Activated naive CD4-positive, alpha-beta T cell treated with Interleukin-2 at 50 U/mL for 16 hours (primary cell): ENCODE measurements around the gene IFT81.
"Not testable (repeated sequence)": the region's sequence is repeated elsewhere in the genome, so short reads cannot be mapped to it uniquely, and the experiment has no call there.

ENCODE experiments used
- DNase-seq: peaks from one replicate; pipeline ENCODE4 v3.0.0-alpha.2; 2020

Gene IFT81, protein sequence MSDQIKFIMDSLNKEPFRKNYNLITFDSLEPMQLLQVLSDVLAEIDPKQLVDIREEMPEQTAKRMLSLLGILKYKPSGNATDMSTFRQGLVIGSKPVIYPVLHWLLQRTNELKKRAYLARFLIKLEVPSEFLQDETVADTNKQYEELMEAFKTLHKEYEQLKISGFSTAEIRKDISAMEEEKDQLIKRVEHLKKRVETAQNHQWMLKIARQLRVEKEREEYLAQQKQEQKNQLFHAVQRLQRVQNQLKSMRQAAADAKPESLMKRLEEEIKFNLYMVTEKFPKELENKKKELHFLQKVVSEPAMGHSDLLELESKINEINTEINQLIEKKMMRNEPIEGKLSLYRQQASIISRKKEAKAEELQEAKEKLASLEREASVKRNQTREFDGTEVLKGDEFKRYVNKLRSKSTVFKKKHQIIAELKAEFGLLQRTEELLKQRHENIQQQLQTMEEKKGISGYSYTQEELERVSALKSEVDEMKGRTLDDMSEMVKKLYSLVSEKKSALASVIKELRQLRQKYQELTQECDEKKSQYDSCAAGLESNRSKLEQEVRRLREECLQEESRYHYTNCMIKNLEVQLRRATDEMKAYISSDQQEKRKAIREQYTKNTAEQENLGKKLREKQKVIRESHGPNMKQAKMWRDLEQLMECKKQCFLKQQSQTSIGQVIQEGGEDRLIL

DNA sequence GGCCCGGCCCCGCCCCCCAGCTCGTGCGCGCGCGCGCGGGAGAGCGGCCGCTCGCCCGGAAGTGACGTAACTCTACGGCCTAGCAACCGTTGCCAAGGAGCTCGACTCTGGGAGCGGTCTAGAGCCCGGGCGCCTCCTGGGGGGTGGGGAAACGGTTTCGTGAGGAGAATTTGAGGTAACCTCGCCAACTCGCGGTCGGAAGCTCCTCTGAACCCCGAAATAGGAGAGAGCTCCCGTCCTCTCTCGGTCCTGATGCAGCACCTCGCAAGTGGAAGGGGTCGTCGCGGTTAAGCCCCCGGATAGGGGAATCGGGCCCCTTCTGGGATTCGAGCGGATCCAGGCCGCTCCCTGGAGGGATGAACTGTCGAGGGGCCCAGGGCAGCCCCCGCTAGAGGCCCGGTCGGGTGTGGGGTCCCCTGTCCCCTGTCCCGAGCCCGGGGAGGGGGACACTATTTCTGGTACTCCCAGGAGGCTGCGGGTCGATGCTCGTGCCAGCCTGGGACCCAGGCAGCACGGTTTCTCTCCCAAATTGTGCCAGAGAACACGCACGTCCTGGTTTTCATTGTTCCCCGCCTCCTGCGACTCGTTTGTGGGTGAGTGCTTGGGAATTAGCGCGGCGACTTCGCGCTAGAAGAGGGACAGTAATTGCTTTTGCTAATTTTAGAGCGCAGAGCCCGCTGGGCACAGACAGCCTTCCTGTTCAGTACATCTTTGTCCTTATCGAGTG, at the start of gene IFT81:
IFT81 (plus strand) TSS at position 89 of the 727 bp plus-strand sequence. CDS start 3,024 bp downstream, outside the sequence.
- peak; percentile 93 for DNase-seq

DNA sequence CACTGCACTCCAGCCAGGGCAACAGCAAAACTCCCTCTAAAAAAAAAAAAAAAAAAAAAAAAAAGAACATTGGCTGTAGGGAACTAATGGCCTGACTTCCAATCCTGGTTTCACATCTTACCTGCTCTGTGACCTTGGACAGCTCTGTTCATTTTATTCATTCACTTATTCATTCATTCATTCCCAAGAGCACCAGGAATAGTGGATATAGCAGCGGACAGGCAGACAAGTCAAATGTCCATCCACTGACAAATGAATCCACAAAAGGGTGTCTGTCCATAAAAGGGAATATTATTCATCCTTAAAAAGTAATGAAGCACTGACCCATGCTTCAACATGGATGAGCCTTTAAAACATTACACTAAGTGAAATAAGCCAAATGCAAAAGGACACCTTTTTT, 48.3 kb upstream of the IFT81 start:
- DNase-seq = no peak

DNA sequence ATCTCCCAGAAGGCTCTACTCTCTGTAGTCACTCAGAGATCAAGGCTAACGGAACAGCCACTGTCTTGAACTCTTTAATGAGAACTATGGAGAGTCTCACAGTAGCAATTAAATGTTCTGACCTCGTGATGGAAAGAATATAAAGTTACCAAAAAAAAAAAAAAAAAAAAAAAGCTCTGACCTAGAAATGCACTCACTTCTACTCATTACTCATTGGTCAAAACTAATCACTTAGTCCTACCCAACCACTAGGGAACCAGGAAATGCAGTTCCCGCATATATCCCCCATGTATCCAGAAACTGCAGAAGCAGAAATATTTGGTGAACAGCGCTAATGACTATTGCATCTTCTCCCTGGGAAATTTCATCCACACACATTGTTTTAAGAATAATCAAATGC, 46.4 kb upstream of the IFT81 start:
- no peak for DNase-seq

DNA sequence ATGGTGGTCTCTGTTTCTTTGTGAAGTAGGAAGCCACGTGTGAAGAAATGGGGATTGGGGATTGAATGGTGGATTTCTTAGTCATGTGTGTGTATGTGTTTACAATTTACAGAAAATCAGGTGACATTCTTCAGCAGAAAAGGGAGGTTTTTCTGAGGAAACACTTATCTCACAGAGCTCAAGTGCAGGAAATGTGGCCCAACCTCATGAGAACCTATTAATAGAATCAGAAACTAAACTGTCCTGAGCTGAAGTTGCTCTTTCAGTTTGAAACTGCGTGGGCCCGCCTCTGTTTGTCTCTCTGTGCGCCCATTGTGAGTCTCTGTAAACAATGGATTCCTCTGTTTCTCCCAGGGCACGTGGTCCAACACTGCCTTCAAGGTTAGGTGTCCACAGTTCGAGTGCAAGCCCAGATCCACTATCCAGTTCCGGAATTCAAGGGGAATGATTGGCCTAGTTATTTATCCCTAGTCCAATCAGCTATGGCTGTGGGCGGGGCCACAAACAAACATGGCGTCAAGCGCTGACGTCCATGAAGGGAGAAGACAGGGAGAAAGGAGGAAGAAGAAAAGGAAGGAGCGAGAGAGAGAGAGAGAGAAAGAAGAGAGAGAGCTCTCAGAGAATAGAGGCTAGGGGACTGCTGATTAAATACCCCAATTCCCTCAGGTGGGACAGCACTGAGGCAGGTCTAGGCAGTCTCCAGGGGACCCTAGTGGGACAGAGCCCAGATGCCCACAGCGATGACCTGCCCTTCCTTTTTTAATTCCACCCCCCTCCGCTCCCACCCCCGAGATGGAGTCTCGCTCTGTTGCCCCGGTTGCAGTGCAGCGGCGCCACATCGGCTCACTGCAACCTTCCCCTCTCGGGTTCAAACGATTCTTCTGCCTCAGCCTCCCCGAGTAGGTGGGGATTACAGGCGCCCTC, 44.4 kb upstream of the IFT81 start:
- peak; percentile 78 for DNase-seq

DNA sequence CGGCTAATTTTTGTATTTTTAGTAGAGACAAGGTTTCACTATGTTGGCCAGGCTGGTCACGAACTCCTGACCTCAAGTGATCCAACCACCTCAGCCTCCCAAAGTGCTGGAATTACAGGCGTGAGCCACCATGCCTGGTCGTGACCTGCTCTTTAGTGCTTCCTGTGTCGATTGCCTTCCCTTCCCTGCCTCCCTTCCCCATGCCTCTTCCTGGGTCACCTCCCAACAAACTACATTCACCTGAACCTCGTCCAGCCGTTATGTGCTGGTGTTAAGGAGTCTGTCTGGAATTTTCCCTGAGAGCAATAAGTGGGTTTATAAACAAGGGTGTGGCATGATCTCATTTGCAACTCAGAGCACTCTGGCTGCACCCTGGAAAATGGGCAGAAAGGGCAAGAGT, 43.7 kb upstream of the IFT81 start:
- DNase-seq = no peak

DNA sequence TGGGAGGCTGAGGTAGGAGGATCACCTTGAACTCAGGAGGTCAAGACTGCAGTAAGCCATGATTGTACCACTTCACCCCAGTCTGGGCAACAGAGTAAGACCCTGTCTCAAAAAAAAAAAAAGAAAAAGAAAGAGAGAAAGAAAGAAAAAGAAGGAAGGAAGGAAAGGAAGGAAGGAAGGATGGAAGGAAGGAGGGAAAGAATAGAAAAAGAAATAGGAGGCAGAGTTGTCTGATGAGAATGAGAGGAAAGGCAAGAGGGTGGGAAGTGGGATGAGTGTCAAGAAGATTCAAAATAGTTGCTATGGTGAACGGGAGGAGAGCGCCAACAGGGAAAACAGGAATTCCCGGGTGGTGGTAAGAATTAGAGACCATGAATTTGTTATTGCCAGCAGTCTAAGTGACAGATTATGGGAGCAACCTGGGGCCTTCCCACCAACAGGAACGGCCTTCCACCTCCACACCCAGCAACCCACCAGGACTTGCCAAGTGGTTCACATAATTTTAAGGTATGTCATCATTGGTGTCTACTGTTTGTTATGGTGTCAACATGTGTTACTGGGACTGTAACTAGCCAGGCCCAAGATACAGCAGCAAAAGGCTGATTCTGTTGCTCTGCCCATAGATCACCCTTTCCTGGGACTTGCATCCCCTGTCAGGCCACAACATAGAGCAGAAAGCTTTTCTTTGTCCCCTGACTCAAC, 39.7 kb upstream of the IFT81 start:
- DNase-seq = no peak

DNA sequence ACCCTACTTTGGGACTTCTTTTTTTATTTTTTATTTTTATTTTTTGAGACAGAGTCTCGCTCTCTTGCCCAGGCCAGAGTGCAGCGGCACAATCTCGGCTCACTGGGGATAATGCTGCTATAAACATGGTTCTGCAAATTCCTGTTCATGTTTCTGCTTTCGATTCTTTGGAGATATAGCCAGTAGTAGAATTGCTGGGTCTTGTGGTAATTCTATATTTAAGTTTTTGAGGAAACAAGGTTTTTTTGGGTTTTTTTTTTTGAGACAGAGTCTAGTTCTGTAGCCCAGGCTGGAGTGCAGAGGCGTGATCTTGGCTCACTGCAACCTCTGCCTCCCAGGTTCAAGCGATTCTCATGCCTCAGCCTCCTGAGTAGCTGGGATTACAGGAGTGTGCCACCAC, 35.9 kb upstream of the IFT81 start:
- not testable (repeated sequence) for DNase-seq

DNA sequence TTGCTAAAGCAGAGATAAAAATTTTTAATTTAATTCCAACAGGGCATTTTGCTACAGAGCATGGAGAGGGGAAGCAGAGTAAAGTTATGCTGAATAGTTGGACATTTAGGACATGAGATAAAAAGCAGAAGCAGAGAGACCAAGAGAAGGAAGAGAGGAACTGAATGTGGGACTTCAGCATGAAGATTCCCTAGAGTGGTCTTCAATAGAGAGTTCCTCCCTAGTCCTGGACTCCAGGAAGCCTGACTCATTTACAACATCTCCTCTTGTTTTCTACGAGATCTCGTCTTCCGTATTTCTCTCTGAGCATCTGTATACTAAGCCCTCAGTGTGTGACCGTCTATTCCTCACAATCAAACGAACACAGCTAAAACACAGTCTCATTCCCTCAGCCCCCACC, 35.2 kb upstream of the IFT81 start:
- no peak for DNase-seq

DNA sequence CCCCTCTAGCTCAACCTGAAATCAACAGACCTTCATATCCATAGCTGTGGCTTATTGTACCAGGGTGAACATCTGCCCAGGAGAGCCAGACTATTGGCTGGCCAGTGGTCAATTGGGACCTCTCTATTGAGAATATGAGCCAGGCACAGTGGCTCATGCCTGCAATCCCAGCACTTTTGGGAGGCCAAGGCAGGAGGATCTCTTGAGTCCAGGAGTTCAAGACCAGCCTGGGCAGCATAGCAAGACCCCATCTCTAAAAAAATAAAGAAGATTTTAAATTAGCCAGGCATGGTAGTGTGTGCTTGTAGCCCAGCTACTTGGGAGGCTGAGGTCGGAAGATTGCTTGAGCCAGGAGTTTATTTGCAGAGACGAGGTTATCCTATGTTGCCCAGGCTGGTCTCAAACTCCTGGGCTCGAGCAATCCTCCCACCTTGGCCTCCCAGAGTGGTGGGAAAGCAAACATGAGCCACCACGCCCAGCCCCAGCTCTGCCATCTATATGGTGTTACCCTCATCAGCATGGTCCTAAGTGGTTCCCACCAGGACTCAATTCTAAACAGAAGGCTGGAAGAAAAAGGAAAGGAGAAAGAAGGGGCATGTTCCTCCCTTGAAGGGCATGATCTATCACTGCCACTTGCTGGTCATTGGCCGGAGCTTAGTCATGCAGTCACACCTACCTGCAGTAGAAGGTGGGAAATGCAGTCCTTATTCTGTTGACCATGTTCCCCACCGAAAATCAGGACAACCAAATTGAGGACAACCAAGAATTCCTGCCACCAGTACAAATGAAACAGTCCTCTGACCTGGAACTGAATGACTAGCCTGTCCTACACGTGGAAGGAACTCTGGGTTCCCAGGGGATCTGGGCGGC, 33.7 kb upstream of the IFT81 start:
- no peak for DNase-seq

DNA sequence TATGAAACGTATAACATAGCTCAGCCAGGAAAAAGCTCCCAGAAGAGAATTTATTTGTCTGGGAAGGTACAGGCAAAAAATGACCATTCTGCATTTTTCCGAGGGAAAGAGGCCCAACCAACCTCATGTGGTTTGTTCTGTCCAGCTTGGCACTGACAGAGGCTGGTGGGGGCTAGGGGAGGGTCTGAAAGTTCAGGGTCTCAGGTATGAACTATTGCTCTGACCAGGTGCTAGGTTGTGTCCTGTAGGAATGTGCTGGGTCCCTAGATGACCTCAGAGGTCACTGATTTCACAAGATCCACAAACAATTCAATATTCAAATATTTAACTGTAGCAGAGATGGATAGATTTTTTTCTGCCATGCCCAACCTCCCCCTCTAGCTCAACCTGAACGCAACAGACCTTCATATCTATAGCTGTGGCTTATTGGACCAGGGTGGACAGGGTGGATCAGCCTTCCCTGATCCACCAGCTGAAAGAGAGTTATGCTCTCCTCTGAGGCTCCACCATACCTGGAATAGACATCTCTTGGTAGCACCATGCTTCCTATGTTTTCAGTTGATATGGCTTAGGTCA, 32.9 kb upstream of the IFT81 start:
- no peak for DNase-seq

DNA sequence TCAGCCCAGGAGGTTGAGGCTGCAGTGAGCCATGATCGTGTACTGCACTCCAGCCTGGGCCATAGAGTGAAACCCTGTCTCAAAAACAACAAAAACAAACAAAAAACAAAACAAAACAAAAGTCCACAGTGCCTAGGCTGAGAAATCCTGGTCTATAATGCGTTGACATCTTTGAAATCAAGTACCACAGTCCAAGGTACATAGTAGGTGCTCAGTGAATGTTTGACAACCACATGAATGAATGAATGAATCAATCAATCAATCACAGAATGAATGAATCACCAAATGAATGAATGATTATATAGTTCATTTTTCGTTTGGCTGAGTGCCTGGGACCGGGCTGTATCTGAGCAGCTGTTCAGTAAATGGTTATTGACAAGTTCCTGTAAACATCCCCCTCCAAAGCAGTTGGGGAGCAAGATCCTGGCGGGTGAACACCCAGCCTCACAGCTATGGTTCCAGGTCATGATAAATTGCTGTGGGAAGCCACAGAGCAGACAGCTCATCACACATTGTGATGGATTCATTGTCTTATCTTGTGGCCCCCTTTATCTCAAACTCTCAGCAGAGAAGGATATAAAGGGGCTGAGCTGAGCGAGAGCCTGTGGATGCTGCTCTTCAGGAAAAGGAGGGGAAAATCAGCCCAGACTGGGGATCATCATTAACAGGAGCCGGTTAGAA, 30.4 kb upstream of the IFT81 start:
- no peak for DNase-seq

DNA sequence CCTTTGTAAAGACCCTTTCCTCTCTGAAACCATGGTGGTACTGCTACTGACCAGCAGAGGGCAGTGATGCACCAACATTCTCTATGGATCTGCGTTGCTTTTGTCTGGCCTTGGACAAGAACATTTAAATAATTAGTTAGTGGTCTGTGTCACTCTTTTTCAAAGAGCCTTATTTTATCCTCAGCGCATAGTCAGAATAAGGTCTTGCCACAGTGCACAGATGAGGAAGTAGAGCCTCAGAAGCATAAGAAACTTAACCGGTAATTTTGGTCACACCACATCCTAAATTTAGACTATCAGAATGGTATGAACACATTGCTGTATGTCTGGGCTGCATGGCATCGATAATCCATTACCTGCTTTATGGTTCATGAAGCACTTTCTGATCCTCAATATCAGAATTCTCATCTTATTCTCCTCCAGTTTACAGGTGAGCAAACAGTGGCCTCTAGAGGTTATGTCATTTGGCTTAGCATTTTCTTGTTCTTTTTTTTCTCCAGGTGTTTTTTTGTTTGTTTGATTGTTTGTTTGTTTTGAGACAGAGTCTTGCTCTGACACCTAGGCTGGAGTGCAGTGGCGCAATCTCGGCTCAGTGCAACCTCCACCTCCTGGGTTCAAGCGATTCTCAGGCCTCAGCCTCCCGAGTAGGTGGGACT, 23.7 kb upstream of the IFT81 start:
- DNase-seq = peak; percentile 59

DNA sequence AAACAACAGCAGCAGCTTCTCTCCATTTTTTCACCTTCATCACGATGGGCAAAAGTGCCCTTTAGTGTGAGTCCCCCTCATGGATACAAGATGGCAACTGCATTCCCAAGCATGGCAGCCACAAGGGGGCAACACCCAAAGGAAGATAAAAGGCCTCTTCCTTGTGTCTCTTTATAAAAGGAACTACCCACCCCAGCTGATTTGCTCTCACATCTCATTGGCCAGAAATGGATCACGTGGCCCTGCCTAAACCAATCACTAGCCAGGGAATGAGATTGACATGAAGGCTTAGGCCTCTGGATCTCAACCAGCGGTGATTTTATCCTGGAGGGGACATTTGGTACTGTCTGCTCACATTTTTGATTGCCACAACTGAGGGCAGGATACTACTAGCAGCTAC, 21.9 kb upstream of the IFT81 start:
- DNase-seq = peak; percentile 39

DNA sequence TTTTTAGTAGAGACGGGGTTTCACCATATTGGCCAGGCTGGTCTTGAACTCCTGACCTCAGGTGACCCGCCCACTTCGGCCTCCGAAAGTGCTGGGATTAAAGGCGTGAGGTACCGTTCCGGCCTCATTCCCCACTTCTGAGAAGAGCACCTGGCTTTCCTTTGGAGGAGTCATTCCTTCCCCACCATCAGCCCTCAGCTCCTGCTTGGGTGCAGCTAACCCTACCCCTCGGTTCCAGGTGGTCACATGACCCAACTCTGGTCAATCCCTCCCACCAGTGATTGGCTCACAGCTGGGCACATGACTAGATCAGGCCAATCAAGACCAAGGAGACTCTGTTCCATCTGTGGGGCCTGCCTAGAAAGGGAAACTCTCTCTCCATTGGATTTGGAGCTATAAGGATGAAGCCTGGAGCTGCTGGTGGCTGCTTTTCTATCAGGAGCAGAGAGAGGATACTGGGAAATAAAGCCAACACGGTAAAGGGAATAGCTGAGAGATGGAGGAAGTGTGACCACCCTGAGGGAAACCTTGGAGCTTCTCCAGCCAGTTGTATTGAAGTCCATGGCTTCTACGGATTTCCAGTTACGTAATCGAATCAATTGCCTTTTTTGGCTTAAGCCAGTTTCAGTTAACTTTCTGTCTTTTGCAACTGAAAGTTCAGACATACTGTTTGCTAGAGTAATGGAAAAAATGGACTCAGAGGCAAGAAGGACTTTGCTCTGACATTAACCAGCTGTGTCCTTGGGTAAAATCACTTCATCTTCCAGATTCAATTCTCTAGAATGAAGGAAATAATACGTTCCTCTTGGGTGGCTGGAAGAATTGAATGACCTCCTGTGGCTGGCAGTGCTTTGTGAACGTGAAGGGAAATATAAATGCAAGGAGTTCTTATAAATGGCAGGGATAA, 19.7 kb upstream of the IFT81 start:
- no peak for DNase-seq

DNA sequence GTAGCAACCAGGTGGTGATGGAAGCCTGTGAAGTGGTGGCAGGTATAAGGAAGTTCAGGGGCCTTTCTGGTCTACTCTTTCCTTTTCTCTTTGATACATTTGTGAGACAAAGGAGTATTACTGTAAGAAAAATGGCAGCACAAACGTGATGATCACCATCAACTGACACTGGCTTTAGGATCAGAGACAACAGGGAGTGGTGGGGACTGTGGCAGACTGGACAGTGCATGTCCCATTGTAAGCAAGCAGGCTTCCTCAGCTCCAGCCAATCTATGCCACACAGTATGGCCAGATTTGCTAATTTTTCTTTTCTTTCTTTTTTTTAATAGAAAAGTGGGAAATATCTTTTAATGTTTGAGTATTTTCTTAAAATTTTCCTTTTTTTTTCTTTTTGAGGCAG, 19.0 kb upstream of the IFT81 start:
- no peak for DNase-seq

DNA sequence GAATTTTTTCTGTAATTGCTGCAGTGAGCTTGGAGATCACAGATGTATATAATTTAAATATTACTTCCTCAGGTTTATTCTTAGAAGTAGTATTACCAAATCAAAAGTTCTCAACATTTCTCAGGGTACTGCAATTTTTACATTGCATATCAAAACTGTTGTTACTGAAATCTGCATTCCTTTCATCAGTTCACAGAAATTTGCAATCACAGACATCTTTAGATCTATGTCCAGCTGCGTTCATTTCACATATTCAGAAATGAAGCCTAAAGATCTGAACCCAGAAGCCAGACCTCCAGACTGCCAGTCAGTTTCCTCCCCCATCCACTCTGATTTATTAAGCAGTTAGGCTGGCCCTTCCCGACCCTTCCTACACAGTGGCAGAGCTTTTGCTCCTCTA, 18.2 kb upstream of the IFT81 start:
- DNase-seq = no peak

DNA sequence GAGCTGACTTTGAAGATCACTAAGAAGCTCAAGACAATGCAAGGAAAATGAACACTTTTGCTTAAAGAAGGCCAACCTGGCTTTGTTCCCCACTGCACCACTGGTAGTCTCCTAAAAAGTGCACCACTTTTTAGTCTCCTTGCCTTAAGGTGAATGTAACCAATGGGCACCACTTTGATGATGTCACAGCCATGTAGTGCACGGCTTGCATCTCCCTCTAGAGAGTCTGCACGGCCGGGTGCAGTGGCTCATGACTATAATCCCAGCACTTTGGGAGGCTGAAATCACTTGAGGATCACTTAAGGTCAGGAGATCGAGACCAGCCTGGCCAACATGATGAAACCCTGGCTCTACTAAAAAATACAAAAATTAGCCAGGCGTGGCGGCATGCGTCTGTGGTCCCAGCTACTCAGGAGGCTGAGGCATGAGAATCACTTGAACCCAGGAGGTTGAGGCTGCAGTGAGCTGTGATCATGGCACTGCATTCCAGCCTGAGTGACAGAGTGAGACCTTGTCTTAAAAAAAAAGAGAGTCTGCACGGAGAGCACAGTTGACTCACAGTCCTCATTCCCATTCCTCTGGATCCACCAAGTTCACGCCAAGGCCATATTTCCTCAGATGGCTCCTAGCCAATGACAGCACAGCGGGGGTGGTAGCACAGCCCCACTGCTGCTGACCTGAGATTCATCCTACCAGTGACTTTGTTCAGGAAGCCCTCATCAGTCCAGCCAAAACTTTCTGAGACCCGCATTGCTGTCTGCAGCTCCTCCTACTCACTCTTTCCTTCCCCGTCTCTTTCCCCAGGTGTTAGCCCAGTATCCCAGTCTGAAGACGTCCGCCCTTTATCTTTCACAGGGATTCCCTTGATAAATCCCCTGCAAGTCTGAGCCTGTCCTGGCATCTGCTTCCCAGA, 16.5 kb upstream of the IFT81 start:
- no peak for DNase-seq
